ENCODE measurements around the gene WDSUB1.

DNA sequence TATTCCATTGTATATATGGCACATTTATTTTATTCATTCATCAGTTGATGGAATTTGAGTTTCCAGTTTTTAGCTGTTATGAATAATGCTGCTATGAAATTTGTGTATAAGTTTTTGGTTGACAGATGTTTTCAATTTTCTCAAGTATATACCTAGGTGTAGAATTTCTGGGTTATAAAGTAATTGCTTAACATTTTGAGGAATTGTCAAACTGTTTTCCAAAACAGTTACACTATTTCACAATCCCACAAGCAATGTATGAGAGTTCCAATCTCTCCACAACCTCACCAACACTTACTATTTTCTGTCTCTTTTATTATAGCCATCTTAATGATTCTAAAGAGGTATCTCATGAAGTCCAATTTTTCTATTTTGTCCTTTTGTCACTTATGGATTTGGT is 12.5 kb upstream of the WDSUB1 start:
- TF ChIP-seq, protein P1, sequence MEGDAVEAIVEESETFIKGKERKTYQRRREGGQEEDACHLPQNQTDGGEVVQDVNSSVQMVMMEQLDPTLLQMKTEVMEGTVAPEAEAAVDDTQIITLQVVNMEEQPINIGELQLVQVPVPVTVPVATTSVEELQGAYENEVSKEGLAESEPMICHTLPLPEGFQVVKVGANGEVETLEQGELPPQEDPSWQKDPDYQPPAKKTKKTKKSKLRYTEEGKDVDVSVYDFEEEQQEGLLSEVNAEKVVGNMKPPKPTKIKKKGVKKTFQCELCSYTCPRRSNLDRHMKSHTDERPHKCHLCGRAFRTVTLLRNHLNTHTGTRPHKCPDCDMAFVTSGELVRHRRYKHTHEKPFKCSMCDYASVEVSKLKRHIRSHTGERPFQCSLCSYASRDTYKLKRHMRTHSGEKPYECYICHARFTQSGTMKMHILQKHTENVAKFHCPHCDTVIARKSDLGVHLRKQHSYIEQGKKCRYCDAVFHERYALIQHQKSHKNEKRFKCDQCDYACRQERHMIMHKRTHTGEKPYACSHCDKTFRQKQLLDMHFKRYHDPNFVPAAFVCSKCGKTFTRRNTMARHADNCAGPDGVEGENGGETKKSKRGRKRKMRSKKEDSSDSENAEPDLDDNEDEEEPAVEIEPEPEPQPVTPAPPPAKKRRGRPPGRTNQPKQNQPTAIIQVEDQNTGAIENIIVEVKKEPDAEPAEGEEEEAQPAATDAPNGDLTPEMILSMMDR (conservative IDR thresholded peaks at IDR 0.05) = no peak
- no peak for TF ChIP-seq EZH2 (IDR thresholded peaks at IDR 0.05; ENCODE audit: low read depth)

All from PC-9 (cell line).